ENCODE data around the gene NIT1. TPM values are rescaled to one million over a fixed set of nuclear protein-coding genes. Genes with fewer than 3 reads are reported as not detected.

The NIT1 gene
- total and polyA plus RNA-seq, 2 of the 13 experiments (the other 11 are each of a cell fraction or from before 2014, with no cell fraction given) = 22.7 to 31.0 TPM

GRCh38 chr1:161159087-161159912 is 41.4 kb downstream of the NIT1 start, which contains the start of gene USP21 (continued):
- TF ChIP-seq HNF4G (IDR thresholded peaks at IDR 0.05; ENCODE audit: borderline replicate concordance, low read depth, low read length) (no peak), HNF4G (CRISPR knock-in tag; IDR thresholded peaks at IDR 0.05; ENCODE audit: borderline replicate concordance, low read depth) (0 out of 2 replicates have a peak, but pooled peaks have one; percentile 17), ZNF792 (CRISPR knock-in tag; IDR thresholded peaks at IDR 0.05) (0 out of 2 replicates have a peak, but pooled peaks have one; percentile 27), KDM2A (CRISPR knock-in tag; IDR thresholded peaks at IDR 0.05; ENCODE audit: borderline replicate concordance, low read depth) (peak; percentile 95), POLR2AphosphoS5 (IDR thresholded peaks at IDR 0.05; ENCODE audit: low read depth, low read length) (peak; percentile 74), ZNF550 (CRISPR knock-in tag; IDR thresholded peaks at IDR 0.05; ENCODE audit: borderline replicate concordance) (no peak), KDM5B (CRISPR knock-in tag; IDR thresholded peaks at IDR 0.05; ENCODE audit: borderline replicate concordance) (peak; percentile 77; the same call in 1 of the 2 replicates), THAP9 (CRISPR knock-in tag; IDR thresholded peaks at IDR 0.05; ENCODE audit: borderline replicate concordance) (peak; percentile 100), ZBTB33 (CRISPR knock-in tag; IDR thresholded peaks at IDR 0.05) (peak; percentile 53; the same call in 1 of the 2 replicates), ZNF883 (CRISPR knock-in tag; IDR thresholded peaks at IDR 0.05; ENCODE audit: not compliant biosample characterization) (peak; percentile 84), ZNF180 (CRISPR knock-in tag; IDR thresholded peaks at IDR 0.05; ENCODE audit: borderline replicate concordance, low read depth) (no peak), NR2F1 (CRISPR knock-in tag; IDR thresholded peaks at IDR 0.05) (0 out of 4 replicates have a peak, but pooled peaks of 1 of the 2 experiments have one; percentile 26), ZNF256 (CRISPR knock-in tag; conservative IDR thresholded peaks at IDR 0.05) (no peak), ZNF468 (CRISPR knock-in tag; IDR thresholded peaks at IDR 0.05) (no peak), MTF1 (CRISPR knock-in tag; IDR thresholded peaks at IDR 0.05) (no peak), NFKB2 (CRISPR knock-in tag; IDR thresholded peaks at IDR 0.05; ENCODE audit: borderline replicate concordance) (peak; percentile 40; the same call in 1 of the 2 replicates), UBTF (CRISPR knock-in tag; IDR thresholded peaks at IDR 0.05) (peak; percentile 55; the same call in 1 of the 2 replicates), JUND (CRISPR knock-in tag; IDR thresholded peaks at IDR 0.05) (0 out of 2 replicates have a peak, but pooled peaks have one; percentile 13), THAP11 (CRISPR knock-in tag; IDR thresholded peaks at IDR 0.05) (peak; percentile 78)
